GM18517 (cell line): Measurements from ENCODE around the gene ST6GAL2.

Source experiments
- ATAC-seq: cut with Tn5 transposase; IDR thresholded peaks from one replicate; pipeline ENCODE4 v1.9.1; 2021; ENCODE audit warnings: mild to moderate bottlenecking, moderate library complexity; ENCODE audit not compliant: unreplicated experiment

ST6GAL2 gene

GRCh38 chr2:106885971-106886915, at the start of gene ST6GAL2:
Gene ST6GAL2, minus strand, starts transcription at chr2:106886167. Its CDS starts 42,190 bp downstream, at chr2:106843977.
- ATAC-seq = no peak

GRCh38 chr2:106932644-106933043, 46.7 kb upstream of the ST6GAL2 start:
- no peak for ATAC-seq

- no peak for ATAC-seq
These were observed 45.9 kb upstream of the ST6GAL2 start for GRCh38 chr2:106931717-106932335.

- ATAC-seq = no peak
These were observed 35.5 kb upstream of the ST6GAL2 start for GRCh38 chr2:106921451-106921850.

GRCh38 chr2:106919012-106919411, 33.0 kb upstream of the ST6GAL2 start:
- no peak for ATAC-seq

- ATAC-seq = no peak
These were observed 18.3 kb upstream of the ST6GAL2 start for GRCh38 chr2:106904242-106904641.

- ATAC-seq = no peak
These were observed 14.0 kb upstream of the ST6GAL2 start for GRCh38 chr2:106899786-106900530.

GRCh38 chr2:106894545-106894944, 8.6 kb upstream of the ST6GAL2 start:
- ATAC-seq = no peak

- no peak for ATAC-seq
These were observed 6.1 kb upstream of the ST6GAL2 start for GRCh38 chr2:106892048-106892447.

GRCh38 chr2:106890606-106891005, 4.6 kb upstream of the ST6GAL2 start:
- ATAC-seq = no peak

- no peak for ATAC-seq
These were observed 1.2 kb upstream of the ST6GAL2 start for GRCh38 chr2:106886916-106887758.

- ATAC-seq = no peak
These were observed 638 bp downstream of the ST6GAL2 start for GRCh38 chr2:106885329-106885728.

- ATAC-seq = no peak
These were observed 3.3 kb downstream of the ST6GAL2 start for GRCh38 chr2:106882673-106883072.

- no peak for ATAC-seq
These were observed 7.8 kb downstream of the ST6GAL2 start for GRCh38 chr2:106878206-106878605.

GRCh38 chr2:106876699-106877098, 9.3 kb downstream of the ST6GAL2 start:
- ATAC-seq = no peak

- no peak for ATAC-seq
These were observed 16.3 kb downstream of the ST6GAL2 start for GRCh38 chr2:106869512-106870275.

GRCh38 chr2:106868275-106868674, 17.7 kb downstream of the ST6GAL2 start:
- no peak for ATAC-seq

GRCh38 chr2:106867196-106867953, 18.6 kb downstream of the ST6GAL2 start:
- ATAC-seq = no peak

- no peak for ATAC-seq
These were observed 19.3 kb downstream of the ST6GAL2 start for GRCh38 chr2:106866641-106867040.
